NCI-H510A treated with DMSO at 0.1 percent for 48 hours (cell line): Measurements from ENCODE around the gene HBQ1.
"Not testable (repeated sequence)": the region's sequence is repeated elsewhere in the genome, so short reads cannot be mapped to it uniquely, and the experiment has no call there.

Source experiments
- DNase-seq: peaks from one replicate; lab custom pipeline; 2025; lab: John Stamatoyannopoulos, UW

Gene HBQ1

DNA sequence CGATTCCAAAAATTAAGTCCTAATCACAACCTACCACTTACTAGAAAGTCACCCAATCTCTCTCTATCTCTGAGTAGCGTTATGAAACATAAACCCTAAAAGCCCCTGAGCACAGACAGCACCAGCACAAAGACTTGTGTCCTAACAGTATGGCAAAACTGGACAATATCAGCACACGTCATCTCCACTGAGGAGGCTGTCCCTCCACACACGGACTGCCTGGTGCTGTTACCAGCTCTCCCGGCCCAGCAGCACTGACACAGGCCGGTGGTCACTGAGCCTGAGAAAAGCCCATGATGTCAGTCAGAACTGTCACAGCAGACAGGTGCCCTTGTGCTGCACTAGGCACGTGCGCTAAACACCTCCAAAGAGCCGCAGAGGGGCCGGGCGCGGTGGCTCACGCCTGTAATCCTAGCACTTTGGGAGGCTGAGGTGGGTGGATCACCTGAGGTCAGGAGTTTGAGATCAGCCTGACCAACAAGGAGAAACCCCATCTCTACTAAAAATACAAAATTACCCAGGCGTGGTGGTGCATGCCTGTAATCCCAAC, 31.4 kb downstream of the HBQ1 start:
- not testable (repeated sequence) for DNase-seq

- no peak for DNase-seq
Observed at GRCh38 chr16:212999-213398, 32.7 kb downstream of the HBQ1 start.

GRCh38 chr16:220021-220420, 39.8 kb downstream of the HBQ1 start:
- DNase-seq: no peak

DNA sequence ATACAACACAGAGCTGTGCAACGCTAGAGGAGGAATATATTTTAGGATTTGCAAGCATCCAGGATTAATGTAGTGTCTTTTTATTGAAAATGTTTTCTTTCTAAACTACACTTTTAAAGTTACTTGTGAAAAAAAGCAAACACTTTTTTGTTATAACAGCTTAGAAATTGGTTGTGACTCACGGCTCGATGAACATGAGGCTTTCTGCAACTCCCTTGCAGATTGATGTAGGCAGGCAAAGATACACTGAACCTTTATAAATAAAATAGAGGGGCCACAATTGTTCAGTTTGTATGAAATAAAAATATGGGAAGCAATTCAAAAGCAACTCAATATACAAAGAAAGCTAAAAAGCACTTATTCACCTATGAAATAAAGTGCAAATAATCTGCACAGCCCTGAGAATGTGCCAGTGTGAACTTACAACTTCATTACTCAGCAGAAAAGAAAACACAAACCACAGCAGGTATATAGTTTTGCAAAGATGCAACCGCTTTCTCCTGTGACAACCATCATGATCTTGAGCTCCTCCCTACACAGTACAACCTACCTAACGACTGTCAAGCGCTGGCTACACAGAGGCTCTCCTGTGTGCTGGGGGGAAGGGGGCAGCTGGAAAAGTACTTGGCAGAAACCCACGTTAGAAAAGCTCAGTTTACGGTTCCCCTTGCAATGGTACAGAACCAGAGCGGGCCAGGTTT, 48.0 kb downstream of the HBQ1 start:
- peak; percentile 12 for DNase-seq

- peak; percentile 45 for DNase-seq
Observed at GRCh38 chr16:228852-229730, 48.8 kb downstream of the HBQ1 start, which contains the start of gene LUC7L. TSS of gene LUC7L (minus strand) at chr16:229449. CDS start at chr16:229339, 110 bp downstream.

DNA sequence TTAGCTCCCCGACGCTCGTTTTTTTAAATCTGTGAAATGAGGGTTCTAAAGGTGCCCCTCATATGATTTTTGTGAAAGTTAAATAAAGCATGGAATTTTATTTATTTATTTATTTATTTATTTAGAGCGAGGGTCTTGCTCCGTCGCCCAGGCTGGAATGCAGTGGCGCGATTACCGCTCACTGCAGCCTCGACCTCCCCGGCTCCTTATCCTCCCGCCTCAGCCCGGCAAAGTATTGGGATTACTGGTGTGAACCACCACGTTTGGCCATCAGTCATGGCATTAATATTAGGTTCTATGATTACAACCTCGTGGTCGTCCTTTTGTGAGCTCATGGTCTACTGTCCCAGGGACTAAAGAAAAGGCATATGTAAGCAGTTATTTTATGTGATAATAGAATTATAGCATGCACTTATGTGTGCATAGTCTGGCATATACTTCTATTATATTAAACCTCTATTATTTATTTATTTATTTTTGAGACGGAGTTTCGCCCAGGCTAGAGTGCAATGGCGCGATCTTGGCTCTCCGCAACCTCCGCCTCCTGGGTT, 49.5 kb downstream of the HBQ1 start:
- DNase-seq: no peak

DNA sequence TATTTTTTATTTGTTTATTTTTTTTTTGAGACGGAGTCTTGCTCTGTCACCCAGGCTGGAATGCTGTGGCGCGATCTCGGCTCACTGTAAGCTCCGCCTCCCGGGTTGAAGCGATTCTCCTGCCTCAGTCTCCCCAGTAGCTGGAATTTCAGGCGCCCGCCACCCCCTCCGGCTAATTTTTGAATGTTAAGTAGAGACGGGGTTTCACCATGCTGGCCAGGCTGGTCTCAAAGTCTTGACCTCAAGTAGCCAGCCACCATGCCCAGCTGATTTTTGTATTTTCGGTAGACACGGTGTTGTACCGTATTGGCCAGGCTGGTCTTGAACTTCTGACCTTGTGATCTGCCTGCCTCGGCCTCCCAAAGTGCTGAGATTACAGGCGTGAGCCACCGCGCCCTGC, 50.1 kb downstream of the HBQ1 start:
- not testable (repeated sequence) for DNase-seq
